SK-N-SH (cell line): Measurements from ENCODE around the gene CREB3L1. TPM values are rescaled to one million over a fixed set of nuclear protein-coding genes. Genes with fewer than 3 reads are reported as not detected.
A peak's percentile ranks its signal among the peaks of the same experiment; 100 is the strongest.

Experiments
- CTCF ChIA-PET: fragments of 300-600, 350-600 bp; formaldehyde crosslinking; extraction: SDS; loops from one replicate; lab custom pipeline; 2021; lab: Yijun Ruan, JAX
- POLR2A ChIA-PET: fragments of 350-600 bp; sonication (Branson Sonifier 250); formaldehyde crosslinking; extraction: SDS; loops from one replicate; lab custom pipeline; 2020; ENCODE audit warnings: antibody characterized with exemption, inconsistent platforms; lab: Yijun Ruan, JAX
- DNase-seq: peaks from one replicate; pipeline ENCODE4 v3.0.0; 2012
- H2AFZ ChIP-seq: fragments of 200-600 bp; sonication (generic); 2 replicates; pipeline ENCODE4 v1.8.1; 2016; ENCODE audit warnings: antibody characterized with exemption, mild to moderate bottlenecking, low read depth
- H3F3A ChIP-seq: fragments of 200-600 bp; sonication (generic); replicated peaks from 2 replicates; pipeline ENCODE3; 2016; ENCODE audit warnings: antibody characterized with exemption, mild to moderate bottlenecking; ENCODE audit not compliant: insufficient read depth
- H3K27ac ChIP-seq, 2 experiments: fragments of 200-500 bp in 1 of 2; fragments of 200-600 bp in 1 of 2; sonication (Bioruptor generic) in 1 of 2; sonication (generic), shearing (Covaris generic) in 1 of 2; 2 replicates each; pipeline versions ENCODE4 v1.5.1 to v1.6.1; 2014 to 2016; ENCODE audit warnings: low read depth in 2 of 2, inconsistent platforms in 1 of 2, low read length in 1 of 2, mild to moderate bottlenecking in 1 of 2, mixed read lengths in 1 of 2
- H3K27me3 ChIP-seq: fragments of 200-600 bp; sonication (generic), shearing (Covaris generic); 2 replicates; pipeline ENCODE4 v1.6.1; 2016; ENCODE audit warnings: mixed run types; ENCODE audit not compliant: insufficient read depth
- H3K36me3 ChIP-seq, 2 experiments: fragments of 200-500 bp in 1 of 2; fragments of 200-600 bp in 1 of 2; sonication (Bioruptor generic) in 1 of 2; sonication (generic) in 1 of 2; replicated peaks in 1 of 2; 2 replicates each; pipeline versions ENCODE3 to v1.5.1; 2014 to 2016; ENCODE audit warnings: low read length in 1 of 2, mild to moderate bottlenecking in 1 of 2; ENCODE audit not compliant: insufficient read depth in 2 of 2, control insufficient read depth in 1 of 2
- H3K4me1 ChIP-seq, 2 experiments: fragments of 200-500 bp in 1 of 2; fragments of 200-600 bp in 1 of 2; sonication (Bioruptor generic) in 1 of 2; sonication (generic), shearing (Covaris generic) in 1 of 2; 2 replicates each; pipeline versions ENCODE4 v1.5.1 to v1.6.1; 2014 to 2016; ENCODE audit warnings: low read depth in 1 of 2, low read length in 1 of 2, mixed run types in 1 of 2; ENCODE audit not compliant: insufficient read depth in 2 of 2, control insufficient read depth in 1 of 2
- H3K4me2 ChIP-seq: fragments of 200-600 bp; sonication (generic), shearing (Covaris generic); 2 replicates; pipeline ENCODE4 v1.6.1; 2017; ENCODE audit warnings: mixed run types
- H3K4me3 ChIP-seq, 2 experiments: fragments of 200-500 bp in 1 of 2; fragments of 200-600 bp in 1 of 2; sonication (Bioruptor generic) in 1 of 2; sonication (generic), shearing (Covaris generic) in 1 of 2; 2 replicates each; pipeline versions ENCODE4 v1.5.1 to v1.8.1; 2014 to 2016; ENCODE audit warnings: low read depth in 2 of 2, inconsistent platforms in 1 of 2, low read length in 1 of 2, mild to moderate bottlenecking in 1 of 2, mixed read lengths in 1 of 2, moderate library complexity in 1 of 2
- H3K79me2 ChIP-seq: fragments of 200-600 bp; sonication (generic); 2 replicates; pipeline ENCODE4 v1.8.1; 2017; ENCODE audit warnings: mild to moderate bottlenecking; ENCODE audit not compliant: insufficient read depth
- H3K9ac ChIP-seq: fragments of 200-600 bp; sonication (generic); 2 replicates; pipeline ENCODE4 v1.6.1; 2017; ENCODE audit warnings: mixed run types
- H3K9me2 ChIP-seq: fragments of 200-600 bp; sonication (generic); 2 replicates; pipeline ENCODE4 v1.6.1; 2017; ENCODE audit warnings: mixed run types
- H3K9me3 ChIP-seq: fragments of 200-600 bp; sonication (generic); 2 replicates; pipeline ENCODE4 v1.6.1; 2017; ENCODE audit warnings: mixed run types, mild to moderate bottlenecking, moderate library complexity
- H4K20me1 ChIP-seq: fragments of 200-600 bp; sonication (generic); 2 replicates; pipeline ENCODE4 v1.6.1; 2017; ENCODE audit warnings: mild to moderate bottlenecking, mixed run types; ENCODE audit not compliant: insufficient read depth
- CHD2 ChIP-seq: fragments of 150-350 bp; IDR thresholded peaks from 2 replicates; pipeline ENCODE4 v1.6.1; 2018; ENCODE audit warnings: low read length; ENCODE audit not compliant: partially characterized antibody
- ELF1 ChIP-seq: IDR thresholded peaks from 2 replicates; pipeline ENCODE4 v1.4.0; 2012
- EZH2phosphoT487 ChIP-seq: fragments of 200-600 bp; sonication (generic); IDR thresholded peaks from 2 replicates; pipeline ENCODE4 v1.6.1; 2017; ENCODE audit warnings: low read depth, mixed run types, mild to moderate bottlenecking, antibody characterized with exemption, moderate library complexity, borderline replicate concordance
- FOXJ3 ChIP-seq: sonication (generic); formaldehyde crosslinking; IDR thresholded peaks from 2 replicates; pipeline ENCODE4 v1.5.1; 2020; ENCODE audit warnings: mild to moderate bottlenecking, missing genetic modification reagents
- FOXM1 ChIP-seq: IDR thresholded peaks from 2 replicates; pipeline ENCODE4 v1.4.0; 2012; ENCODE audit warnings: low read depth, mild to moderate bottlenecking
- GATA2 ChIP-seq: sonication (generic); formaldehyde crosslinking; IDR thresholded peaks from 2 replicates; pipeline ENCODE4 v1.5.0; 2020; ENCODE audit warnings: mild to moderate bottlenecking, missing genetic modification reagents
- MXI1 ChIP-seq: IDR thresholded peaks from 2 replicates; pipeline ENCODE4 v1.6.1; 2012; ENCODE audit warnings: mild to moderate bottlenecking, low read depth, low read length, improper control_type of control experiment
- NRF1 ChIP-seq: IDR thresholded peaks from 2 replicates; pipeline ENCODE4 v1.6.1; 2012; ENCODE audit warnings: low read depth, mild to moderate bottlenecking, low read length
- PBX3 ChIP-seq: IDR thresholded peaks from 2 replicates; pipeline ENCODE4; 2012
- RAD21 ChIP-seq: IDR thresholded peaks from 2 replicates; pipeline ENCODE4 v1.6.1; 2012; ENCODE audit warnings: mild to moderate bottlenecking, low read length
- RCOR1 ChIP-seq: fragments of 150-350 bp; IDR thresholded peaks from 2 replicates; pipeline ENCODE4 v1.6.1; 2017; ENCODE audit warnings: antibody characterized with exemption, low read length
- RXRA ChIP-seq: IDR thresholded peaks from 2 replicates; pipeline ENCODE4 v1.4.0; 2012; ENCODE audit warnings: low read depth, mild to moderate bottlenecking, borderline replicate concordance
- SIN3A ChIP-seq: IDR thresholded peaks from 2 replicates; pipeline ENCODE4 v1.6.1; 2012; ENCODE audit warnings: low read depth, mild to moderate bottlenecking, low read length, moderate library complexity, borderline replicate concordance
- TCF12 ChIP-seq: IDR thresholded peaks from 2 replicates; pipeline ENCODE4 v1.4.0; 2012
- USF1 ChIP-seq: IDR thresholded peaks from 2 replicates; pipeline ENCODE4 v1.4.0; 2012; ENCODE audit warnings: low read depth, borderline replicate concordance
- YY1 ChIP-seq: IDR thresholded peaks from 2 replicates; pipeline ENCODE4 v1.4.0; 2012; ENCODE audit warnings: low read depth, mild to moderate bottlenecking
- ZBTB33 ChIP-seq: IDR thresholded peaks from 2 replicates; pipeline ENCODE4 v1.4.0; 2012; ENCODE audit warnings: low read depth, borderline replicate concordance
- WGBS: methylation state at CpG from one replicate; pipeline ENCODE4 v1.1.6; 2017; ENCODE audit warnings: low lambda C conversion rate; 5-methylcytosine and 5-hydroxymethylcytosine counted together
- polyA plus RNA-seq, 3 experiments: library from polyadenylated mRNA; depleted of rRNA; stranded (reverse); fragments of >200 nt; gene quantifications; 2 replicates each; pipeline ENCODE4 v1.2.3, GENCODE V29; 2012
- TF ChIP-seq, protein P1 (sequence below): IDR thresholded peaks from 2 replicates; pipeline ENCODE4 v1.4.0; 2012; ENCODE audit warnings: low read depth
- TF ChIP-seq, protein P2 (sequence below): fragments of 150-350 bp; IDR thresholded peaks from 2 replicates; pipeline ENCODE4 v1.6.1; 2017; ENCODE audit warnings: antibody characterized with exemption, low read length, low read depth, borderline replicate concordance
- TF ChIP-seq, protein P3 (sequence below): IDR thresholded peaks from 2 replicates; pipeline ENCODE4 v1.6.1; 2012; ENCODE audit warnings: mild to moderate bottlenecking, low read depth, low read length, moderate library complexity
- TF ChIP-seq, protein P4 (sequence below): fragments of 200-600 bp; sonication (generic); IDR thresholded peaks from 2 replicates; pipeline ENCODE4 v1.6.1; 2017; ENCODE audit warnings: antibody characterized with exemption, mild to moderate bottlenecking, moderate library complexity

CREB3L1 gene
- polyA plus RNA-seq, 1 of the 3 experiments (the other 2 are of a cell fraction), result 14.0 TPM

DNA sequence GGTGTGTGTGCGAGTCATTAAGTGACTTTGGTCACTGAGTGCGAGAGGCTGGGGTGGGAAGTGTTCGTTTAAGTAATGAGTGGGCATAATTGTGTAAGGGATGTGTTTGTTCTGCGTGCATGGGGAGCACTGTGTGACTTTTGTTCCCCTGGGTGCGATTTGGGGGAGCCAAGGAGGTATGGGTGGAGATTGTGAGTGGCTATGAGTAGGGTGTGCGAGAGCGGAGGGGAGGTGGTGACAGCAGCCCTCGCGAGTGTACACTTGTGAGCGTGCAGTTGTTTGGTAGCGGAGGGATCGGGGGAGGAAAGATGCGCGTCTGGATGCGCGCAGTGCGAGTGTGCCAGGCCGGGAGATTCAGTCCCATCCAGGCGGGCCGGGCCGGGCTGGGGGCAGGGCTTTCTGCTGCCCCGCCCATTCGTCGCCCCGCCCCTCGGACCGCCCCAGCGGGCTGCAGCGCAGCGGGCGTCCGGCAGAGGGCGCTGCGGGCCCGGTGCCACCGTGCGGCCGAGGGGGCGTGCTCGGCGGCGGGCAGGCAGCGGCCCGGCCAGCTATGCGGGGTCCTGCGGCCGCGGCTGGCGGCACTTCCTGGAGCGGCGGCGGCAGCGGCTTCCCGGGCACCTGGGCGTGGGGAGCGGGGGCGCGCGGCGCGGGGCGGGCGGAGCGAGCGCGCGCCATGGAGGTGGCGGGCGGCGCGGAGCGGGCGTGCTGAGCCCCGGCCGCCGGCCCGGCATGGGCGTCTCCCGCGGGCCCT is 69.6 kb downstream of the CREB3L1 start, which contains the start of gene DGKZ:
Gene DGKZ, plus strand, starts transcription at position 578 of the 751 bp plus-strand sequence. CDS start 197 bp downstream, outside the sequence.
- Histone ChIP-seq H3F3A (no peaks in the 10 kb centered on the region), H2AFZ (peak within 1 kb of the TSS; percentile 86; the same call in 1 of the 2 replicates), H4K20me1 (peaks cover 22% of the 10 kb centered on the region; the same call in 1 of the 2 replicates), H3K27ac (peak within 1 kb of the TSS in 1 of 2 experiments; percentile 5; a peak in 1 of 4 replicates), H3K9me2 (no peaks in the 10 kb centered on the region), H3K27me3 (no peaks in the 10 kb centered on the region), H3K36me3 (peaks cover 0 to 3% of the 10 kb centered on the region in 2 experiments), H3K9ac (peak within 1 kb of the TSS; percentile 78), H3K9me3 (no peaks in the 10 kb centered on the region), H3K4me1 (peaks cover 19 to 22% of the 10 kb centered on the region in 2 experiments; a peak in 3 of 4 replicates), H3K4me3 (peak within 1 kb of the TSS; percentile 82 to 86), H3K4me2 (peak within 1 kb of the TSS; percentile 99), H3K79me2 (peaks cover 43% of the 10 kb centered on the region)
- DNase-seq, result peak; percentile 100
- WGBS, result 21% methylated on average over 30 of the region's 80 CpGs
- CTCF ChIA-PET, result interaction anchor here (0.6 to 17.7 kb wide), 19 partner anchors 14 to 272 kb away, joined by 3 to 423 read pairs (median 5); partner anchors contain the start of gene CHRM4
- POLR2A ChIA-PET, result interaction anchor here (1.2 kb wide), 1 partner anchor 104 kb away, joined by 6 read pairs; no protein-coding TSS in a partner anchor
- no peak for TF ChIP-seq SIN3A
- TF ChIP-seq ELF1, result peak; percentile 74
- no peak for TF ChIP-seq CHD2
- TF ChIP-seq, protein P1, sequence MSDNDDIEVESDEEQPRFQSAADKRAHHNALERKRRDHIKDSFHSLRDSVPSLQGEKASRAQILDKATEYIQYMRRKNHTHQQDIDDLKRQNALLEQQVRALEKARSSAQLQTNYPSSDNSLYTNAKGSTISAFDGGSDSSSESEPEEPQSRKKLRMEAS, result no peak
- no peak for TF ChIP-seq PBX3
- 0 out of 2 replicates have a peak, but pooled peaks have one; percentile 36 for TF ChIP-seq RCOR1
- TF ChIP-seq, protein P2, sequence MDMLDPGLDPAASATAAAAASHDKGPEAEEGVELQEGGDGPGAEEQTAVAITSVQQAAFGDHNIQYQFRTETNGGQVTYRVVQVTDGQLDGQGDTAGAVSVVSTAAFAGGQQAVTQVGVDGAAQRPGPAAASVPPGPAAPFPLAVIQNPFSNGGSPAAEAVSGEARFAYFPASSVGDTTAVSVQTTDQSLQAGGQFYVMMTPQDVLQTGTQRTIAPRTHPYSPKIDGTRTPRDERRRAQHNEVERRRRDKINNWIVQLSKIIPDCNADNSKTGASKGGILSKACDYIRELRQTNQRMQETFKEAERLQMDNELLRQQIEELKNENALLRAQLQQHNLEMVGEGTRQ, result no peak
- TF ChIP-seq, protein P3, sequence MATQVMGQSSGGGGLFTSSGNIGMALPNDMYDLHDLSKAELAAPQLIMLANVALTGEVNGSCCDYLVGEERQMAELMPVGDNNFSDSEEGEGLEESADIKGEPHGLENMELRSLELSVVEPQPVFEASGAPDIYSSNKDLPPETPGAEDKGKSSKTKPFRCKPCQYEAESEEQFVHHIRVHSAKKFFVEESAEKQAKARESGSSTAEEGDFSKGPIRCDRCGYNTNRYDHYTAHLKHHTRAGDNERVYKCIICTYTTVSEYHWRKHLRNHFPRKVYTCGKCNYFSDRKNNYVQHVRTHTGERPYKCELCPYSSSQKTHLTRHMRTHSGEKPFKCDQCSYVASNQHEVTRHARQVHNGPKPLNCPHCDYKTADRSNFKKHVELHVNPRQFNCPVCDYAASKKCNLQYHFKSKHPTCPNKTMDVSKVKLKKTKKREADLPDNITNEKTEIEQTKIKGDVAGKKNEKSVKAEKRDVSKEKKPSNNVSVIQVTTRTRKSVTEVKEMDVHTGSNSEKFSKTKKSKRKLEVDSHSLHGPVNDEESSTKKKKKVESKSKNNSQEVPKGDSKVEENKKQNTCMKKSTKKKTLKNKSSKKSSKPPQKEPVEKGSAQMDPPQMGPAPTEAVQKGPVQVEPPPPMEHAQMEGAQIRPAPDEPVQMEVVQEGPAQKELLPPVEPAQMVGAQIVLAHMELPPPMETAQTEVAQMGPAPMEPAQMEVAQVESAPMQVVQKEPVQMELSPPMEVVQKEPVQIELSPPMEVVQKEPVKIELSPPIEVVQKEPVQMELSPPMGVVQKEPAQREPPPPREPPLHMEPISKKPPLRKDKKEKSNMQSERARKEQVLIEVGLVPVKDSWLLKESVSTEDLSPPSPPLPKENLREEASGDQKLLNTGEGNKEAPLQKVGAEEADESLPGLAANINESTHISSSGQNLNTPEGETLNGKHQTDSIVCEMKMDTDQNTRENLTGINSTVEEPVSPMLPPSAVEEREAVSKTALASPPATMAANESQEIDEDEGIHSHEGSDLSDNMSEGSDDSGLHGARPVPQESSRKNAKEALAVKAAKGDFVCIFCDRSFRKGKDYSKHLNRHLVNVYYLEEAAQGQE, result no peak
- peak; percentile 56; the same call in 1 of the 2 replicates for TF ChIP-seq RAD21
- TF ChIP-seq NRF1, result peak; percentile 58; the same call in 1 of the 2 replicates
- TF ChIP-seq MXI1, result peak; percentile 33; the same call in 1 of the 2 replicates
- TF ChIP-seq FOXJ3, result no peak
- TF ChIP-seq RXRA, result no peak
- TF ChIP-seq, protein P4, sequence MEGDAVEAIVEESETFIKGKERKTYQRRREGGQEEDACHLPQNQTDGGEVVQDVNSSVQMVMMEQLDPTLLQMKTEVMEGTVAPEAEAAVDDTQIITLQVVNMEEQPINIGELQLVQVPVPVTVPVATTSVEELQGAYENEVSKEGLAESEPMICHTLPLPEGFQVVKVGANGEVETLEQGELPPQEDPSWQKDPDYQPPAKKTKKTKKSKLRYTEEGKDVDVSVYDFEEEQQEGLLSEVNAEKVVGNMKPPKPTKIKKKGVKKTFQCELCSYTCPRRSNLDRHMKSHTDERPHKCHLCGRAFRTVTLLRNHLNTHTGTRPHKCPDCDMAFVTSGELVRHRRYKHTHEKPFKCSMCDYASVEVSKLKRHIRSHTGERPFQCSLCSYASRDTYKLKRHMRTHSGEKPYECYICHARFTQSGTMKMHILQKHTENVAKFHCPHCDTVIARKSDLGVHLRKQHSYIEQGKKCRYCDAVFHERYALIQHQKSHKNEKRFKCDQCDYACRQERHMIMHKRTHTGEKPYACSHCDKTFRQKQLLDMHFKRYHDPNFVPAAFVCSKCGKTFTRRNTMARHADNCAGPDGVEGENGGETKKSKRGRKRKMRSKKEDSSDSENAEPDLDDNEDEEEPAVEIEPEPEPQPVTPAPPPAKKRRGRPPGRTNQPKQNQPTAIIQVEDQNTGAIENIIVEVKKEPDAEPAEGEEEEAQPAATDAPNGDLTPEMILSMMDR, result peak; percentile 53
- TF ChIP-seq FOXM1, result no peak
- no peak for TF ChIP-seq YY1
- TF ChIP-seq ZBTB33, result no peak
- no peak for TF ChIP-seq GATA2 (CRISPR knock-in tag)
- TF ChIP-seq USF1, result no peak
- no peak for TF ChIP-seq TCF12
- no peak for TF ChIP-seq EZH2phosphoT487
